Transverse colon (tissue), 3 donors: Measurements from ENCODE around the gene LRRC75A.

Source experiments
- CTCF ChIP-seq, 5 experiments: fragments of 200-600 bp in 3 of 5; fragments of 450-650 bp in 2 of 5; sonication (generic) in 3 of 5; IDR thresholded peaks; 1 replicate in 2 of 5; 2 replicates in 3 of 5; pipeline ENCODE4 v1.5.1; 2016 to 2017; ENCODE audit warnings: antibody characterized with exemption in 5 of 5, inconsistent platforms in 3 of 5, mild to moderate bottlenecking in 2 of 5, moderate library complexity in 1 of 5
- EP300 ChIP-seq: sonication (generic); formaldehyde crosslinking; IDR thresholded peaks from one replicate; pipeline ENCODE4 v1.6.1; 2017; ENCODE audit warnings: antibody characterized with exemption, low read depth

GRCh38 chr17:16467044-16467443 is 24.9 kb downstream of the LRRC75A start:
- TF ChIP-seq CTCF (IDR thresholded peaks at IDR 0.05) (no peak), EP300 (no peak)
